Bone marrow (tissue), 2 donors: ENCODE measurements around the gene HK2.
"Not testable (repeated sequence)": the region's sequence is repeated elsewhere in the genome, so short reads cannot be mapped to it uniquely, and the experiment has no call there.

Source experiments
- DNase-seq, 2 donors: peaks; one replicate each; lab custom pipeline; 2025; lab: John Stamatoyannopoulos, UW

The HK2 gene

GRCh38 chr2:74834792-74835755 lies 1.1 kb downstream of the HK2 start:
- peak; percentile 31 to 42 for DNase-seq

DNA sequence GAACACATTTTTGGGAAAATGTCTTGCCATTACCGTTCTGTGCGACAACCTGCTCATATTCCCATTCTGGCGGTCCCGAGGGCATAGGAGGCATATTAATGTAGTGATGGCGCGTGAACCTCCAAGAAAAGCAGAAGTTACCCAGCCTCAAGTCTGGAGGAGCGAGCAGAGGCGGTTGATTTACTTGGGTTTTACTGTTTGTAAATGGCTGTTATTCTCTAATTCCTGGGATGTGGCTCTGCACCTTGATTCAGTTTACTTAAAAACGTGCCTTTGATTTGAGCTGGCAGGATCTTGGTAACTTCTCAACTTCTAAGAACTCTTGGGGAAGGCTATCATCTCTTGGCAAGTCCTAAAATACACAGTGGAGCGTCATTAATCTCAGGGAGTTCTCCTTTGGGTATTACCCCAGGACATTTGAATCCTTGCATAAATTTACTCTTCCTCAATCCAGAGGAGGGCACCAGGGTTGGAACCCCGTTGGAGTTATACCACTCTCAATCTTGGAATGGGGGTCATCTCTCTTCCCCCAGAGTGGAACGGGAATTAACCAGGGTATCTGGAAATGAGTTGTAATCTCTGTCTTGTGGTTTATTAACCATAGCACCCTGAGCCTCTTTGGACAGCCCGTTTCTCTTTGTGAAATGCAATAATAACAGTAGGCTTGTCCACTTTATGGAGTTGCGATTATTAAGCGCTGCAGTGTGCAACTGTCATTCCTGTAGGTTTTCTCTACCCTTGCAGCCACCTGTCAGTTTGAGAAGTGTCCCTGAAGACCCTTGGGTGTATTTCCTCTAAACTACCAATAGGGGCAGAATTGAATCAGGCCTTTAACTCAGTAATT lies 2.1 kb downstream of the HK2 start:
- DNase-seq: peak in 1 of 2 donors; percentile 69

DNA sequence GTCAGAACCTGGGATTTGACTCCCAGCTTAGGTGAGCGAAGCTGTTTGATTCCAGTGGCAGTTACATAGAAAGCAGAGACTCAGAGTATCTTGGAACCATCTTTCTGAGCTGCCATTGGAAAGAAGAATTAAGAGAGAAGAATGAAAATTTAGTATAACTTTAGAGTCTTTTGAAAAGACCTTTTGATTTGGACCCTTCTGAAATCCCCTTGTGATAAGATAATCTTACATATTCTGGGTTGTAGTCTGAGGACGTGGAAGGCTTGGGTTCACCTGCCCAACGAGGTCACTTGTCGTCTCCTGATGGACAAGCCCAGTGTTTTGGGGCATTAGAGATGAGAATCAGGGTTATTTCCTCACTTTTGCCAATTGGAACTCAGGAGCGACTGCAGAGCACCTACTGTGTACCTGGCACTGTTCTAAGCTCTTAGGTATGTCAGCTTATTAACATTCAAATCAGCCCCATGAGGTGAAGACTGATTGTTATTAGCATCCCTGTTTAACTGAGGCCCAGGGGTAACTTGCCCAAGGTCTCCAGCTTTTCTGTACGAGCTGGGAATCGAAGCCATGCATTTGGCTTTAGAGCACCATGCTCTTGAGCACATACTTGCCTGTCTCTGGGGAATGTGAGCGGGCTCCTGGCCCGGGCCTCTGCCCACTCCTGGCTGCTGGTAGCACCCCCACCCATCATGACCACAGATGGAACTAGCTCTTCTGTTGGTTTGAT lies 2.9 kb downstream of the HK2 start:
- DNase-seq: no peak

DNA sequence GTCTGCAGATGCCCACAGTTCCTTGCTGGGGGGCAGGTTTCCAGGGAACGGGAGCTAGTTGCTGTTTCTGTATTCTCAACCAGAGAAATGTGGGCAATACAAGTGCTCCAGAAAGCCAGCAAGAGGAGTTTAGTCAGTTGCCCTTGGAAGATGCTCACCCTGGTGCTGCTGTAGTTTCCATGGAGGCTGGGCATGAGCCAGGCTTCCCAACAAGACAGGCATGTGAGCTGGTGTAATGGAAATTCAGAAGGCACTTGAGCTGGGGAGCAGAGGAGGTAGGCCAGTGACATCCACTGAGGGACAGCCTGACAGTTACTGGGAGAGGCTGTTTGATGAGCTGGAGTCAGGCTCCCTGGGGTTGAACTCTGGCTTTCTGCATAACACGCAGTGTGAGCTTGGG lies 7.7 kb downstream of the HK2 start:
- DNase-seq: no peak

DNA sequence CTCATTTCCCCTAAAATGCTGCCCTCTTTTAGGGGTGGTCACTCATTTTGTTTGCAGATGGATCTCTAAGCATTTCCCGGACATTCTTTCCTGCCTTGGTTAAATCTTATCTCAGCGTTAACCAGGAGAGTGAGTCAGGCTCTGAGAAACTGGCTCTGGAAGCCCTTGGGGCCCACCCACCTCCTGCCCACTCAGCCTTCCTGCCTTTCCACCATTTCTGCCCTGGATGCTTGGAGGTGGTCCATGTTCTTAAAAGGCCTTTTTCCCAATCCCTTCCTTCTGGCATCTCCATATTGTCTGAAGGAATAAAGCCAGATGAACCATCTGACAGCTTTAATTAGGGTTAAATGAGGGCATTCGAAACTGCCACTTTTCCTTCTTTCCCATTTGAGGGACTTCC lies 9.5 kb downstream of the HK2 start:
- no peak for DNase-seq

GRCh38 chr2:74843899-74844298 lies 10.0 kb downstream of the HK2 start:
- DNase-seq: peak in 1 of 2 donors; percentile 81

GRCh38 chr2:74844752-74845151 lies 10.8 kb downstream of the HK2 start:
- no peak for DNase-seq

DNA sequence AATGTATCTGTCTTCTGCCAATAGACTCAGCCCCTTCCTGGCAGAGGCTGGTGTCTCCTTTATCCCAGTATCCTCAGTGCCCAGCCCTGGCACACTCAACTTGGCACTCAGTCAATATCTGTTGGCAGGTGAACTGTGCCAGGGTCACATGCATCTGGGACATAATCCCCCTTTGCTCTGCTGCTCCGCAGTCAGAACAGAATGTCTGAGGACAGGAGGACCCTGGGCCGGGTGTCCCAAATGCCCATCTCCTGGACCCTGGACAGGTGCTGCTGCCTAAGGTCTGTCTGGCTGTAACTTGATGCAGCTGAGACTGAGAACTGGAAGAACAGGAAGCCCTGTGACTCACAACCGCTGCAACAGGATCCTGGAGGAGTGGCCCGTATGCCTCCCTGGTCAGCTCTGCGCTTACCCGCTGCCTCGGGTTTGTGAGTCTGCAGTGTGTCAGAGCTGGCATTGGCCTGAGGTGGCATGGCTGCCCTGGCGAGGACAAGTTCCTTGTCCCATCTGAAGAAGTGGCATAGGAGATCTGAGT lies 11.4 kb downstream of the HK2 start:
- peak; percentile 35 to 79 for DNase-seq

GRCh38 chr2:74845991-74846390 lies 12.1 kb downstream of the HK2 start:
- no peak for DNase-seq

GRCh38 chr2:74846481-74846880 lies 12.6 kb downstream of the HK2 start:
- no peak for DNase-seq

DNA sequence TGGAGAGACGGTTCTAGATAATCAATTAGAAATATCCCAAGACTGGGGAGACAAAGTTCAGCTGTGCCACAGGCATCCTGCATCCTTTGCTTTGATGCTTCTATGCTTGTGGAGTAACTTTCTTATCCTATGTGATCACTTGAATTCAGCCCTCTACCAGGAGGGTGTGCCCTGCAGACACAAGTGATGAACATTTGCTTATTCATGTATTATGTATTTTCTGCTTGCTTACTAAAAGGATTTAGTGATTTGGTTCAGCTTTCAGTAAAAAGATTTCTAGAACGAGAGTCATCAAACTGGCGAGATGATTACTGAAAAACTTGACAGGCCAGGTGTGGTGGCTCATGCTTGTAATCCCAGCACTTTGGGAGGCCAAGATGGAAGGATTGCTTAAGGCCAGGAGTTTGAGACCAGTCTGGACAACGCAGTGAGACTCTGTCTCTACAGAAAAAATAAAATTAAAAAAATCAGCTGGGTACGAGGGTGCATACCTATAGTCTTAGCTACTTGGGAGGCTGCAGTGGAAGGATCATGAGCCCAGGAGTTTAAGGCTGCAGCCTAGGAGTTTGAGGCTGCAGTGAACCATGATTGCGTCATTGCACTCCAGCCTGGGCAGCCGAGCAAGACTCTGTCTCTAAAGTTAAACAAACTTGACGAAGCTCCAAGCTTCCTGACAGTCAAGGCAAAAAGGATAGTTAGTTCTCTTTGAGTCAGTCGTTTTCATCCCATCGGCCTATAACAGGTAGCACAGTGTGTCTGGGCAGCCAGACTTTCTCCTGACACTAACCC lies 13.3 kb downstream of the HK2 start:
- DNase-seq: no peak

GRCh38 chr2:74849228-74849892 lies 15.4 kb downstream of the HK2 start:
- DNase-seq: peak; percentile 63 to 79

DNA sequence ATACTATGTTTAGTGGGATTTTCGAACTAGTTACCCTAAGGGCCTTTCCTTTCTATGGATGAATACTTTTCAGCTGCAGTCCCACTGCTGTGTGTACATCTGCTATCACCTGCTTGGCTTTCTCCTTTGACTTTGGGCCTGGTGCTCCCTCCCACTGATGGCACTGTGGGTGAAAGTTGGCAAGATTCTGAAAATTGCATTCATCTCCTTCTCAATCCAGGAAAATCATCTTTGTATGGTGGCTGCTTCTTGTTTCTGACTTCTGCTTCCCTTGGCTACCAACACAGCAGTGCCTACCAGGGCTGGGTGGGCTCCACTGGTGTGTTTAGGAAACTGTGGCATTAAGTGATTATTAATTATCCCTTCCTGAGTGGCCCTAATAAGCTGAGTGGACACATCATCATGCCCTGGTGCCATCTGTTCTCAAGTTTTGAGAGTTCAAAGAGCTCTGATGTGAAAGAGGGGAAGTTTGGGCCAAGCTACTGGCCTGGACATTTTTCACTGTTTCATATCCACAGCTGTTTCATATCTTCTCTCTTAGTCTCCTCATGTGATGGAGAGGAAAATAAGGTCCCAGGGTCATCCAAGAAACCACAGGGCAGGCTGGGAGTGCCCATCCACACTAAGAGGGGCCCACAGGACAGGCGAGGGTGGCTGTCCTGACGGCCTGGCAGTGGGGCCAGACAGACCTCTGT lies 16.7 kb downstream of the HK2 start:
- DNase-seq: no peak

DNA sequence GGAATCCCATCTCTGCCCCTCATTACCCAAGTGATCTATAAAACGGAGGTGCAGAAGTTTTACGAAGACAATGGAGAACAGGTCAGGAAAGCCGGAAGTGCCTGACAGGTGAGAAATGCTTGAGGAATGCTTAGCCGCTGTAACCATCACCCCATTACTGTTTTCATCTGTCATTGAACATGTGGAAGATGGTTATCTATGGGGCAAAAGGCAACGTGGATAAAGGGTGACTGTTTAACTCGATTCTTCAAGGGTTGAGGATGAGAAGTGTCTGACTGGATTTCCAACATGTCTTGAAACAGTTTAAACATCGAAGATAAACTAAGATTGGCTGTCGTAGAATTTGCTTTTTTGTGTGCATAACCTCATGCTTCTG lies 17.3 kb downstream of the HK2 start:
- DNase-seq: no peak

GRCh38 chr2:74853360-74853759 lies 19.4 kb downstream of the HK2 start:
- DNase-seq: not testable (repeated sequence)

GRCh38 chr2:74854401-74854800 lies 20.5 kb downstream of the HK2 start:
- no peak for DNase-seq

DNA sequence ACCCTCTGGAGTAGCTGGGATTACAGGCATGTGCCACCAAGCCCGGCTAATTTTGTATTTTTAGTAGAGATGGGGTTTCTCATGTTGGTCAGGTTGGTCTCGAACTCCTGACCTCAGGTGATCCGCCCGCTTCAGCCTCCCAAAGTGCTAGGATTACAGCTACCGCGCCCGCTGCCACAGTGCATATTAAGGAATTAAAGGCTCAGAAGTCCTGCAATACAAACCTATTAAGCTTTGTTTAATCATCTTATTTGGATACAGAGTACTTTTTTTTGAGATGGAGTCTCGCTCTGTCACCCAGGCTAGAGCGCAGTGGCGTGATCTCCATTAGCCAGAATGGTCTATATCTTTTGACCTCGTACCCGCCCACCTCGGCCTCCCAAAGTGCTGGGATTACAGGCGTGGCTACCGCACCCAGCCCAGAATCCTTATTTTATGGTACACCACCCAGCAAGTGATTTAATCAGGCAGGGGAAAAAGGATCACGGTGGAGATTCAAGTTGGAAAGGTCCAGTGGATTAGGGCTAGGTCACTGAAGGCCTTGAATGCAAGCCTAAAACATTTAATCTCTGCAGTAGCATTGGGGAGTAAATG lies 21.3 kb downstream of the HK2 start:
- DNase-seq: not testable (repeated sequence)

DNA sequence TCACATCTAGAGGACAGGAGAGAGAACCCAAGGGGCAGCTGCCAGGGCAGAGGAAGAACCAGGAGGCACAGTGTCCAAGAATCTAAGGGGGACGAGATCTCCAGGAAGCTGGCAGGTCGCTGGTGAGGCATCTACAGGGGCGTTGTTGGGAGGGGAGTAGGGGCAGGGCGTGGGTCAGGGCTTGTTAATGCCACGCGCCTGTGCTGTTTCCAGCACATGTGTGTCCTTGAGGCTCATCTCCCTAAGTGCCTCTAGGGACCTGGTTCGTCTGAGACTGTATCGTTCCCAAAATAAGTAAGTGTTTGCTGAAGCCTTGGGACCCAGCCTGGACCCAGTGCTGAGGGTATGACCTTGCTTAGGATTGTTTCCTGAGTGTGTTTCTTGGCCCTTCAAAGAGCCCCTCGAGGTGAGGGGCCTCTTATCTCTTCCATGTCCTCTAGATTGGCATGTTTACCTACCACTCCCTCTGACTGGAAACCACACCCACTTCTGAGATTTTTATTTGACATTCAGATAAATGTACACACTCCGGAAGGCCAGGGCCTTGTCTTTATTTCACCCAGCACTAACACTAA lies 22.2 kb downstream of the HK2 start:
- no peak for DNase-seq

GRCh38 chr2:74856599-74856998 lies 22.7 kb downstream of the HK2 start:
- no peak for DNase-seq
